HepG2 (cell line): ENCODE results near the gene METTL22.

Source experiments
- CTCF ChIP-seq: sonication (generic); formaldehyde crosslinking; IDR thresholded peaks from 2 replicates; pipeline ENCODE4 v1.5.0; 2020; ENCODE audit warnings: mild to moderate bottlenecking, missing genetic modification reagents, moderate library complexity
- SP2 ChIP-seq: sonication (generic); formaldehyde crosslinking; IDR thresholded peaks from 2 replicates; pipeline ENCODE4 v1.5.1; 2020; ENCODE audit warnings: mild to moderate bottlenecking, missing genetic modification reagents
- YY1 ChIP-seq: IDR thresholded peaks from 2 replicates; pipeline ENCODE4 v1.6.1; 2011; ENCODE audit warnings: low read length, low read depth, moderate library complexity, mild to moderate bottlenecking; ENCODE audit not compliant: insufficient read depth, insufficient replicate concordance
- ZNF274 ChIP-seq: sonication (generic); formaldehyde crosslinking; IDR thresholded peaks from 2 replicates; pipeline ENCODE4 v1.5.1; 2020; ENCODE audit warnings: mild to moderate bottlenecking, missing genetic modification reagents

GRCh38 chr16:8694795-8695728 lies 73.6 kb downstream of the METTL22 start:
- TF ChIP-seq YY1 (no peak), SP2 (CRISPR knock-in tag) (no peak), CTCF (CRISPR knock-in tag) (no peak), ZNF274 (CRISPR knock-in tag) (no peak)
